Heart left ventricle (tissue), 16 donors: ENCODE data around the gene PSMD13. TPM values are rescaled to one million over a fixed set of nuclear protein-coding genes. Genes with fewer than 3 reads are reported as not detected.

Experiments
- ATAC-seq, 4 donors: fragments of 200-7000 bp; cut with Tn5 transposase; one replicate each; pipeline ENCODE4 v1.9.1; 2020 to 2022; ENCODE audit warnings: moderate library complexity in 4 of 4, mild to moderate bottlenecking in 3 of 4, moderate number of reproducible peaks in 1 of 4
- DNase-seq, 5 donors: peaks; one replicate each; pipeline ENCODE4 v3.0.0-alpha.2; 2020
- H3K27ac ChIP-seq, 12 donors: fragments of 200-600 bp; sonication (generic) in 4 of 12; one replicate each; pipeline versions ENCODE4 v1.5.0 to v1.8.0; 2016 to 2022; ENCODE audit warnings: mild to moderate bottlenecking in 2 of 12
- H3K27me3 ChIP-seq, 9 donors: fragments of 200-600 bp; sonication (generic) in 2 of 9; one replicate each; pipeline versions ENCODE4 v1.5.1 to v1.8.0; 2016 to 2022; ENCODE audit warnings: mild to moderate bottlenecking in 3 of 9
- H3K36me3 ChIP-seq, 9 donors: fragments of 200-600 bp; sonication (generic) in 2 of 9; one replicate each; pipeline versions ENCODE4 v1.5.0 to v1.8.0; 2018 to 2022; ENCODE audit warnings: mild to moderate bottlenecking in 2 of 9
- H3K4me1 ChIP-seq, 12 donors: fragments of 200-600 bp; sonication (generic) in 4 of 12; one replicate each; pipeline versions ENCODE4 v1.5.0 to v1.8.0; 2016 to 2022; ENCODE audit warnings: mild to moderate bottlenecking in 3 of 12
- H3K4me3 ChIP-seq, 12 donors: fragments of 200-600 bp; sonication (generic) in 4 of 12; one replicate each; pipeline versions ENCODE4 v1.5.0 to v1.8.0; 2017 to 2022; ENCODE audit warnings: mild to moderate bottlenecking in 9 of 12, moderate library complexity in 4 of 12
- H3K9me3 ChIP-seq, 12 donors: fragments of 200-600 bp; sonication (generic) in 4 of 12; one replicate each; pipeline versions ENCODE4 v1.5.0 to v1.8.0; 2016 to 2022; ENCODE audit warnings: mild to moderate bottlenecking in 1 of 12
- POLR2A ChIP-seq, 2 donors: fragments of 450-650 bp; IDR thresholded peaks; one replicate each; pipeline ENCODE4 v1.6.1; 2017; ENCODE audit warnings: antibody characterized with exemption in 2 of 2, mild to moderate bottlenecking in 2 of 2, moderate library complexity in 2 of 2
- WGBS, 4 donors: extraction: QIAGEN DNeasy Blood & Tissue Kit in 2 of 4; methylation state at CpG; one replicate each; pipeline versions ENCODE4 v1.1.5 to v1.1.7; 2013 to 2018; 5-methylcytosine and 5-hydroxymethylcytosine counted together
- intact Hi-C, 10 donors: fragments of 100-400 bp; cut with DNase I; formaldehyde crosslinking; loops; one replicate each; pipeline versions ENCODE4 v1.11.1 to v1.14.2; 2022
- polyA plus RNA-seq, 2 donors: library from polyadenylated mRNA; stranded (reverse); fragments of 200-250 nt; gene quantifications; one replicate each; pipeline ENCODE4 v1.2.3, GENCODE V29; 2013
- total RNA-seq, 9 donors: library from RNA; depleted of rRNA in 2 of 9; stranded (reverse); fragments of >200 nt in 2 of 9; fragmentation: NEBNext Ultra II Directional in 3 of 9; extraction: Animal tissue kit (Norgen Biotek cat#: 25700) in 3 of 9; gene quantifications; one replicate each; pipeline versions ENCODE4 v1.1.0 to v1.2.4, GENCODE V29; 2016 to 2023
- TF ChIP-seq, protein P1 (sequence below), 12 donors: fragments of 200-600 bp; sonication (generic) in 4 of 12; IDR thresholded peaks; one replicate each; pipeline versions ENCODE4 v1.5.0 to v1.8.0; 2018 to 2022; ENCODE audit warnings: antibody characterized with exemption in 12 of 12, mild to moderate bottlenecking in 5 of 12
- donor health status: ischemic (EF 13 %, LVEDD 7.1; RV severe dilation, severe dysfunction).
- donor health status: healthy with polysubstance abuse.
- donor health status: DM: no; HTN: yes; CAD: no.
- donor health status: DM: no; HTN: no; CAD: no.
- donor health status: ischemic (EF 25% LVEDD 6.9; RV normal size, moderate dysfunction).
- donor health status: ischemic (EF 25% LVEDD 5.7; RV mildly dilated, moderate dysfunction).
- donor health status: healthy.
- donor health status: DM: yes; HTN: yes; CAD: no.
- donor health status: ischemic (EF 35%, LVEDD 5.7; RV mildly dilated, moderate dysfunction).
- donor health status: nonischemic (EF 11% LVEDD 7.7; RV severe dilation, severe dysfunction).
- donor health status: DM: yes; HTN: yes; CAD: no.
- donor health status: PGD.
- donor health status: ischemic (EF 29% LVEDD 5.4; RV normal size, mild dysfunction).
- donor health status: nonischemic (EF 23%, LVEDD 6.1; RV moderate dilation, normal function).

PSMD13 gene
- total and polyA plus RNA-seq, 11 donors: 75.1 to 140 (median 89.5) TPM

DNA sequence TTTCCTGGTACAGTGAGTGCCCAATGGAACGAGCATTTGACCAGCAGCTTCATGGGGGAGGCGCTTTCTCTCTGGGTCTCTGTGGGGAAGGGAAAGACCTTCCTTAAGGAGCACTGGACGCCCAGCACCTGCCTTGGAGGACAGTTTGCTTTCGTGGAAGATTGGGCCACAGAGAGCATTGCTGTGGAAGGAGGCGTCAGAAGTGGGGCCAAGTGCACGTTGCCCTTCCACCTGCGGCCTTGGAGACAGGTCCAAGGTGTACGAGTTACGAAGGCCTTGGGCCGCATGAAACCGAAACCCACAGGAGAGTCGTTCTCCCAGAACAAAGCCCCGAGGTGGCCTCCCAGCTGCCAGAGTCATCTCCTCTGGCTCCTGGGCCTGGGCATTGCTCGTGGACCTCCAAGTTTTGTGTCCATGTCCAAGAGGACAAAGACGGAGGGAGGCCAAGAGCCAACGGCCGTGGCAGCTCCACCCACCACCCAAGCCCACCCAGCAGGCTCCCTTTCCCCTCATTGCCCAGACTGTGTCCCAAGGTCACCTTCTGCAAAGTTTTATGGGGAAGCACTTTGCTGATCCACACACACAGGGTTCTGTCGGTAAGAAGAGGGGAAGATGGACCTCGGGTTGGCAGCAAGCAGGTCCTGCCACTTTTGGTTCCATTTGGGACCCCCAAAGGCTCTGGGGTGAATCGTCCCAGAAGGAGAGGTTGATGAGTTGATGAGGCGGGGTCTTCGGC lies 35.6 kb downstream of the PSMD13 start:
- H3K27me3 ChIP-seq: peaks cover 0 to 30% (median 0%) of the 10 kb centered on the region in 9 donors
- H3K36me3 ChIP-seq: no peaks in the 10 kb centered on the region
- no peak overlapping the region for H3K27ac ChIP-seq
- DNase-seq (no peak), ATAC-seq (no peak)
- no peak overlapping the region for H3K4me3 ChIP-seq
- peaks cover 0 to 30% (median 0%) of the 10 kb centered on the region in 12 donors for H3K4me1 ChIP-seq
- intact Hi-C loops: loop anchor here in 1 of 10 donors (10.0 kb wide), 1 partner anchor 102 kb away; no protein-coding TSS in a partner anchor
- TF ChIP-seq, protein P1, sequence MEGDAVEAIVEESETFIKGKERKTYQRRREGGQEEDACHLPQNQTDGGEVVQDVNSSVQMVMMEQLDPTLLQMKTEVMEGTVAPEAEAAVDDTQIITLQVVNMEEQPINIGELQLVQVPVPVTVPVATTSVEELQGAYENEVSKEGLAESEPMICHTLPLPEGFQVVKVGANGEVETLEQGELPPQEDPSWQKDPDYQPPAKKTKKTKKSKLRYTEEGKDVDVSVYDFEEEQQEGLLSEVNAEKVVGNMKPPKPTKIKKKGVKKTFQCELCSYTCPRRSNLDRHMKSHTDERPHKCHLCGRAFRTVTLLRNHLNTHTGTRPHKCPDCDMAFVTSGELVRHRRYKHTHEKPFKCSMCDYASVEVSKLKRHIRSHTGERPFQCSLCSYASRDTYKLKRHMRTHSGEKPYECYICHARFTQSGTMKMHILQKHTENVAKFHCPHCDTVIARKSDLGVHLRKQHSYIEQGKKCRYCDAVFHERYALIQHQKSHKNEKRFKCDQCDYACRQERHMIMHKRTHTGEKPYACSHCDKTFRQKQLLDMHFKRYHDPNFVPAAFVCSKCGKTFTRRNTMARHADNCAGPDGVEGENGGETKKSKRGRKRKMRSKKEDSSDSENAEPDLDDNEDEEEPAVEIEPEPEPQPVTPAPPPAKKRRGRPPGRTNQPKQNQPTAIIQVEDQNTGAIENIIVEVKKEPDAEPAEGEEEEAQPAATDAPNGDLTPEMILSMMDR (IDR thresholded peaks at IDR 0.05): no peak
- TF ChIP-seq POLR2A (IDR thresholded peaks at IDR 0.05): no peak
- 81 to 88% (median 85%) methylated on average over 22 of the region's 22 CpGs for WGBS, 4 donors
- H3K9me3 ChIP-seq: peaks cover 0 to 3% (median 0%) of the 10 kb centered on the region in 12 donors

- intact Hi-C loops: loop anchor here in 1 of 10 donors (10.0 kb wide), 1 partner anchor 102 kb away; no protein-coding TSS in a partner anchor
- Histone ChIP-seq H3K27me3 (peaks cover 0 to 35% (median 2%) of the 10 kb centered on the region in 9 donors), H3K4me3 (no peak overlapping the region), H3K4me1 (peaks cover 0 to 28% (median 0%) of the 10 kb centered on the region in 12 donors), H3K27ac (no peak overlapping the region), H3K9me3 (peaks cover 0 to 3% (median 0%) of the 10 kb centered on the region in 12 donors), H3K36me3 (no peaks in the 10 kb centered on the region)
- TF ChIP-seq, protein P1 (IDR thresholded peaks at IDR 0.05): no peak
- TF ChIP-seq POLR2A (IDR thresholded peaks at IDR 0.05): no peak
- ATAC-seq: no peak
- no peak for DNase-seq
- 78 to 88% (median 83%) methylated on average over 6 of the region's 6 CpGs for WGBS, 4 donors
These were observed 36.1 kb downstream of the PSMD13 start for GRCh38 chr11:272931-273198.

DNA sequence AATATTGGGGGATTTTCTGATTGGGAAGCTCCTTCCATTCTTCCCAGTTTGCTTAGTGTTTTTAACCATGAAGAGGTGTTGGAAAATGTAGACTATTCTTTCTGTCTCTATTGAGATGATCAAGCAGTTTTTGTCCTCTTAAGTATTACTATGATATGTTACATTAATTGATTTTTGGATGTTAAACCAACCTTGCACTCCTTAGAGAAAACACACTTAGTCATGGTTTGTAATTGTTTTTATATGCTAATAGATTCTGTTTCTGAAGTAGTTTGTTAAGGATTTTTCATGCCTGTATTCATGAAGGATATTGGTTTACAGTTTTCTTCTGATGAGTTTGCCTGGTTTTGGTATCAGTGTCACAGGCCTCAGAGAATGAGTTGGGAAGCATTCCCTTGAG lies 39.4 kb downstream of the PSMD13 start:
- DNase-seq: no peak
- H3K4me3 ChIP-seq: no peak overlapping the region
- intact Hi-C loops: loop anchor here in 1 of 10 donors (10.0 kb wide), 1 partner anchor 99 kb away; no protein-coding TSS in a partner anchor
- no peaks in the 10 kb centered on the region for H3K36me3 ChIP-seq
- no peak for ATAC-seq
- no peak for TF ChIP-seq POLR2A (IDR thresholded peaks at IDR 0.05)
- TF ChIP-seq, protein P1 (IDR thresholded peaks at IDR 0.05): no peak
- peaks cover 0 to 25% (median 15%) of the 10 kb centered on the region in 12 donors for H3K4me1 ChIP-seq
- peaks cover 23 to 56% (median 35%) of the 10 kb centered on the region in 9 donors for H3K27me3 ChIP-seq
- H3K9me3 ChIP-seq: peaks cover 0 to 3% (median 0%) of the 10 kb centered on the region in 12 donors
- no peak overlapping the region for H3K27ac ChIP-seq
